Measurements from ENCODE around the gene TMEM59L. TPM values are rescaled to one million over a fixed set of nuclear protein-coding genes. Genes with fewer than 3 reads are reported as not detected.
"Not testable (repeated sequence)": the region's sequence is repeated elsewhere in the genome, so short reads cannot be mapped to it uniquely, and the experiment has no call there.

TMEM59L gene
- total RNA-seq, 3 donors from 2014 or later = 1.2 to 2.3 TPM; not detected in 1

DNA sequence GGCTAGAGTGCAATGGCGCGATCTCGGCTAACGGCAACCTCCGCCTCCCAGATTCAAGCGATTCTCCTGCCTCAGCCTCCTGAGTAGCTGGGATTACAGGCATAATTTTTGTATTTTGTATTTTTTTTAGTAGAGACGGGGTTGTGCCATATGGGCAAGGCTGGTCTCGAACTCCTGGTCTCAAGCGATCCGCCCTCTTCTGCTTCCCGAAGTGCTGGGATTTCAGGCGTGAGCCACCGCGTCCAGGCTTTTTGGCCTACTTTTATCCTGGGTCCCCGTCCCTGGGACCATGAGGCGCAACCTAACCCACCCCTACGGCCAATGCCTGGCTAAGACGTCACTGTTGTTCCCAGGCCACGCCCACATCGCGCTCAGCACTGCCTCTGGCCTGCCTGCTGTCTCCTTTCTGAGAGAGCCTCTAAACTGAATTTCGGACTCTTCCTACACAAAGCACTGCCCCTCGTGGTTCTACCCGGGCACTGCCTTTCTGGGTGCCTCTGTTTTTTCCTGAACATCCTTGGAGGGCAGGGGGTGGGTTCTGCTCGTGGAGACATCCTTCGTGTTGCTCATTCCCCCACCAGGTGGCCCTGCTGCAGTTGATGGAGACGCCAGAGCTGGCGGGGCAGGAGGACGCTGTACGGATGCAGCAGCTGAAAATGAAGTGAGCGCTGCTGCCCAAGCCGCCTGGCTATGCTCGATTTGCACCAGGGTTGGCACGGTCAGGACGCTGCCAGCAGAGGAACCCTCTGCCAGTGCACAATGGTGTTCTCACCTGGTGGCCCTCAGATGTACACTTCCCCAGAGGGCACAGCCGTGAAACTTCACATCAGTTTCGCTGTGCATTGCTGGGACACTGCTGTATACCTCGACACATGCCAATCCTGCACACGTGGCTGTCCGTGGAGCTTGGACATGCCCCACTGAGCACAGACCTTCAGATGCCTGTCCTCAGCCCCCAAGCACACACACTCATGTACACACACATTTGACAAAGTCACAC, 22.1 kb upstream of the TMEM59L start:
- peak in 1 of 2 donors; percentile 82 for DNase-seq (ENCODE audit: low spot score in 2 of 2)
- peak overlapping the region; percentile 58 to 92 for H3K27ac ChIP-seq
- TF ChIP-seq POLR2A (IDR thresholded peaks at IDR 0.05) = no peak
- TF ChIP-seq, protein P1, sequence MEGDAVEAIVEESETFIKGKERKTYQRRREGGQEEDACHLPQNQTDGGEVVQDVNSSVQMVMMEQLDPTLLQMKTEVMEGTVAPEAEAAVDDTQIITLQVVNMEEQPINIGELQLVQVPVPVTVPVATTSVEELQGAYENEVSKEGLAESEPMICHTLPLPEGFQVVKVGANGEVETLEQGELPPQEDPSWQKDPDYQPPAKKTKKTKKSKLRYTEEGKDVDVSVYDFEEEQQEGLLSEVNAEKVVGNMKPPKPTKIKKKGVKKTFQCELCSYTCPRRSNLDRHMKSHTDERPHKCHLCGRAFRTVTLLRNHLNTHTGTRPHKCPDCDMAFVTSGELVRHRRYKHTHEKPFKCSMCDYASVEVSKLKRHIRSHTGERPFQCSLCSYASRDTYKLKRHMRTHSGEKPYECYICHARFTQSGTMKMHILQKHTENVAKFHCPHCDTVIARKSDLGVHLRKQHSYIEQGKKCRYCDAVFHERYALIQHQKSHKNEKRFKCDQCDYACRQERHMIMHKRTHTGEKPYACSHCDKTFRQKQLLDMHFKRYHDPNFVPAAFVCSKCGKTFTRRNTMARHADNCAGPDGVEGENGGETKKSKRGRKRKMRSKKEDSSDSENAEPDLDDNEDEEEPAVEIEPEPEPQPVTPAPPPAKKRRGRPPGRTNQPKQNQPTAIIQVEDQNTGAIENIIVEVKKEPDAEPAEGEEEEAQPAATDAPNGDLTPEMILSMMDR (IDR thresholded peaks at IDR 0.05) = peak; percentile 18 to 61 (median 24)
- no peaks in the 10 kb centered on the region for H3K9me3 ChIP-seq
- peaks cover 8 to 19% of the 10 kb centered on the region in 2 donors for H3K4me1 ChIP-seq
- intact Hi-C loops (cut with DNase I; ENCODE audit: low total_unique reads) = loop anchor here (10.0 kb wide), 1 partner anchor 274 kb away; no protein-coding TSS in a partner anchor
- no peaks in the 10 kb centered on the region for H3K36me3 ChIP-seq
- no peaks in the 10 kb centered on the region for H3K27me3 ChIP-seq
- peak overlapping the region in 2 of 3 donors; percentile 87 to 93 for H3K4me3 ChIP-seq

DNA sequence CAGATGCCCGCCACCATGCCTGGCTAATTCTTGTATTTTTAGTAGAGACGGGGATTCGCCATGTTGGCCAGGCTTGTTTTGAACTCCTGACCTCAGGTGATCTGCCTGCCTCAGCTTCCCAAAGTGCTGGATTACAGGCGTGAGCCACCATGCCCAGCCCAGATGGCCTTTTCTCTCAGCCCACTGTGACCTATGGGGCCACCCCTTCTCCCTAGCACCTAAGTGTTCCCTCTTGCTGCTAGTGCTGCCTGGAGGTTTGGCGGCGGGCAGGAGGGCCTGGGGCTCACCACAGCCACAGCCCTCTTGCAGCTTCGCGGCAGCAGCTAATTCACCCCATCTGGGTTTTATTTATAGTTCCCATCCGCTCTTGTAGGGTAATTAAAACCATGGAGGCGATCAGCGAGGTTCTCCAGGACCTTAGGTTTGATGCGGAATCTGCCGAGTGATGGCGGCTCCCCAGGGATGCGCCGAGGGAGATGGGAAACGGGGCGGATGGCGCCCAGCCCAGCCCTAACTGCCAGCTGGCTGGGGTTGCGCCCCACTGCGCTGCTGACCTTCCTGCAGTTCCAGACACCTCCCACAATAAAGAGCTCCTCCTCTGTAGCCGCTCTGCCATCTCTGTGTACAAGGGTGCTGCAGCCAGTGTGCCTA, 20.8 kb upstream of the TMEM59L start:
- Histone ChIP-seq H3K27me3 (no peaks in the 10 kb centered on the region), H3K4me1 (peaks cover 8 to 19% of the 10 kb centered on the region in 2 donors), H3K4me3 (no peak overlapping the region), H3K9me3 (no peaks in the 10 kb centered on the region), H3K27ac (peak overlapping the region in 1 of 2 donors; percentile 64), H3K36me3 (no peaks in the 10 kb centered on the region)
- intact Hi-C loops (cut with DNase I; ENCODE audit: low total_unique reads) = loop anchor here (10.0 kb wide), 1 partner anchor 273 kb away; no protein-coding TSS in a partner anchor
- TF ChIP-seq POLR2A (IDR thresholded peaks at IDR 0.05) (no peak), POLR2AphosphoS5 (IDR thresholded peaks at IDR 0.05) (peak in 1 of 3 donors; percentile 10)
- no peak for DNase-seq (ENCODE audit: low spot score in 2 of 2)

DNA sequence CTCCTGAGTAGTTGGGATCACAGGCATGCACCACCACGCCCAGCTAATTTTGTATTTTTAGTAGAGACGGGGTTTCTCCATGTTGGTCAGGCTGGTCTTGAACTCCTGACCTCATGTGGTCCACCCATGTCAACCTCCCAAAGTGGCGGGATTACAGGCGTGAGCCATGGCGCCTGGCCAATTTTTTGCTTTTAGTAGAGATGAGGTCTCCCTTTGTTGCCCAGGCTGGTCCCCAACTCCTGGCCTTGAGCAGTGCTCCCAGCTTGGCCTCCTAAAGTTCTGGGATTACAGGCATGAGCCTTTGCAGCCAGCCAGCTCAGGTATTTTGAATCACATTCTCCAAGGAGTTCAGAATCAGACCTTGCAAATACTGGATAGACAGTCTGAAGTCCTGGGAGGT, 19.9 kb upstream of the TMEM59L start:
- peaks cover 8 to 19% of the 10 kb centered on the region in 2 donors for H3K4me1 ChIP-seq
- not testable (repeated sequence) for H3K4me3 ChIP-seq; H3K9me3 ChIP-seq; H3K27me3 ChIP-seq; H3K36me3 ChIP-seq; H3K27ac ChIP-seq; DNase-seq (ENCODE audit: low spot score in 2 of 2)
- intact Hi-C loops (cut with DNase I; ENCODE audit: low total_unique reads) = loop anchor here (10.0 kb wide), 1 partner anchor 272 kb away; no protein-coding TSS in a partner anchor

DNA sequence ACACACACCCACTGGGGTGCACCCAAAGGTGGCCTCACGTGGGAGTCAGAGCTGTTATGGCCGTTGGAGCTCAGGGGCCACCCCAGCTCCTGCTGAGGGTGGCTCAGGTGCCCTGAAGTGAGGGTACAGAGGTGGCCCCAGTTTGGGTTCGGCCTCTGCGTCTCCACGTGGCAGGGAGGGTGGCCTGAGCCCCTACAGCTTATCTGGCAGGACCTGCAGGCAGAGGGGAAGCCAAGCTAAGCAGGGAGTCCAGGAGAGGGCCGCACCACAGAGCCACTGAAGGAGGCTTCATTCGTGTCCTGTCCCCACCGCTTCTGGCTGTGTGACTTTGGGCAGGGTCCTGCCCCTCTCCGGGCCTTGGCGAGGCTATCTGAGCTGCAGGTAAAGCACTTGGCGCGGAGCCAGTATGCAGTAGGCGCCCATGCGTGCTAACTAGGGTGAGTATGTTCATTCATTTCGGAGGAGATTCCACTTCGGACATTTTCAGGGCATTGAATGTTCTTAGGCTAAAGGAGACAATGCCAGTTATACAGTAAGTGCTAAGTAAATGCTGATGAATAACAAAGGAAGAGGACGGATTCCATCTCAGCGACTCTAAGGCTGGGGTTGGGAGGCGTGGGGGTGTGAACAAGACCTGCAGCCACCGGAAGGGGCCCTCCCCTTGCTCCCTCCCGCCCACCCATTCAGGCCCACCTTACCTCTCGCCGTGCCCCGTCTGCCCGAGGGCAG, 19.1 kb upstream of the TMEM59L start:
- Histone ChIP-seq H3K9me3 (no peaks in the 10 kb centered on the region), H3K27me3 (no peaks in the 10 kb centered on the region), H3K27ac (peak overlapping the region; percentile 48 to 75), H3K4me1 (peaks cover 8 to 14% of the 10 kb centered on the region in 2 donors), H3K36me3 (no peaks in the 10 kb centered on the region), H3K4me3 (peak overlapping the region; percentile 24 to 68 (median 41))
- TF ChIP-seq, protein P1 (IDR thresholded peaks at IDR 0.05) = no peak
- DNase-seq (ENCODE audit: low spot score in 2 of 2) = no peak
- intact Hi-C loops (cut with DNase I; ENCODE audit: low total_unique reads) = loop anchor here (10.0 kb wide), 1 partner anchor 271 kb away; no protein-coding TSS in a partner anchor

DNA sequence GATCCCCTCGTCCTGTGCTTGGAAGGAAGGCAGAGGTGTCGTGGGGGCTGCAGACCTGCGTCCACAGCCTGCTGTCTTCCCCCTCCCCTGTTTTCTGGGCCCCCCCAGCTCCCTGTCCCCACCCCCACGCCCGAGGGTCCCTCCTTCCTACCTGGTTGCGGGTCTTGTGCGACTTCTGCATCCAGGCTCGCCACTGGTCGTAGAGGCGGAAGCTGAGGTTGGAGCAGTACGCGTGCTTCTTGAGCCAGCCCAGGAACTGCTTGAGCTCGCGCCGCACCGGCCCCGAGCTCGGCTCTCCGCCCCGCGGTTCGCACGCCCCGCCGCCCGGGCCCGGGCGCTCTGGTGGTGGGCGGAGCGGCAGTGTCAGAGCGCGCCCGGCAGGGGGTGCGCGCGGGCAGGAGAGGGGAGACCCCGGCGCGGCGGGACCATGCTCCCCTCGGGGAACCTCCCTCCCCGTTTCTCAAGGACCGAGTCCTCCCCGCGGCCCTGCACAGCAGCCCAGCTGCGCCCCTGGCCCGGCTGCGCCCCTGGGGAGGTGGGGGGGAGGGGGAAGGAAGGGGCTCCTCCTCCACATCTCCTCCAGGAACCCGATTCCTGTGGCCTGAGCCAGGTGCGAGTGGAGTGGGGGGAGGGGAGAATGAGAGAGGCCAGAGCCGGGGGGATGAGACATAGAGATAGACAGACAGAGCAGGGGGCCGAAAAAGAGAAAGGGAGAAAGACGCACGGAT, 18.4 kb upstream of the TMEM59L start:
- H3K27ac ChIP-seq = peak overlapping the region; percentile 48 to 75
- DNase-seq (ENCODE audit: low spot score in 2 of 2) = peak; percentile 65 to 74

More for the DNA sequence above, 18.4 kb upstream of the TMEM59L start:
- Histone ChIP-seq H3K27me3 (no peaks in the 10 kb centered on the region), H3K36me3 (no peaks in the 10 kb centered on the region), H3K9me3 (no peaks in the 10 kb centered on the region), H3K4me3 (peak overlapping the region; percentile 24 to 68 (median 41)), H3K4me1 (peaks cover 8 to 14% of the 10 kb centered on the region in 2 donors)
- intact Hi-C loops (cut with DNase I; ENCODE audit: low total_unique reads) = loop anchor here (10.0 kb wide), 1 partner anchor 271 kb away; no protein-coding TSS in a partner anchor
- no peak for TF ChIP-seq POLR2A (IDR thresholded peaks at IDR 0.05)
- TF ChIP-seq, protein P1 (IDR thresholded peaks at IDR 0.05) = peak; percentile 26 to 91 (median 68)
- TF ChIP-seq POLR2AphosphoS5 (IDR thresholded peaks at IDR 0.05) = no peak

Data from breast epithelium (tissue), 4 donors.